HCT116 (cell line): ENCODE measurements around the gene PACS2. TPM values are rescaled to one million over a fixed set of nuclear protein-coding genes. Genes with fewer than 3 reads are reported as not detected.

Experiments
- ATAC-seq: fragments of 200-7000 bp; cut with Tn5 transposase; 2 replicates; pipeline ENCODE4 v1.9.1; 2020; ENCODE audit warnings: mild to moderate bottlenecking, moderate library complexity
- BruUV-seq: library from RNA; stranded (reverse); fragments of 400-500 nt; replicated peaks from 2 replicates; lab custom pipeline; 2021; lab: Mats Ljungman, UMichigan
- CTCF ChIA-PET: fragments of 300-600 bp; sonication (Branson Sonifier 250); formaldehyde crosslinking; loops from one replicate; lab custom pipeline; 2021; ENCODE audit warnings: antibody characterized with exemption; lab: Charles Lee
- POLR2A ChIA-PET: fragments of 300-600, 350-600 bp; sonication (Branson Sonifier 250); formaldehyde crosslinking; loops from one replicate; lab custom pipeline; 2021; ENCODE audit warnings: antibody characterized with exemption; lab: Charles Lee
- RAD21 ChIA-PET, 2 experiments: fragments of 300-600 bp; sonication (Branson Sonifier 250); formaldehyde crosslinking; loops; one replicate each; lab custom pipeline; 2023; ENCODE audit warnings: low total read pairs in 2 of 2; ENCODE audit not compliant: uncharacterized antibody in 2 of 2, unreplicated experiment in 2 of 2, low non-redundant PET in 1 of 2; lab: Charles Lee
- DNase-seq: peaks from one replicate; pipeline ENCODE4 v3.0.0-alpha.2; 2010; ENCODE audit warnings: low read depth, low spot score
- H2AFZ ChIP-seq: fragments of 200-600 bp; shearing (Covaris generic), sonication (generic); 2 replicates; pipeline ENCODE4 v1.6.1; 2017; ENCODE audit warnings: low read depth, mixed run types, mixed read lengths, antibody characterized with exemption, low read length; ENCODE audit not compliant: poor library complexity, severe bottlenecking
- H3K27ac ChIP-seq: 2 replicates; pipeline ENCODE4 v1.5.1; 2012; ENCODE audit warnings: low read depth, low read length
- H3K27me3 ChIP-seq: fragments of 200-600 bp; sonication (generic); 2 replicates; pipeline ENCODE4 v1.6.1; 2016; ENCODE audit warnings: mixed run types, low read length, mixed read lengths; ENCODE audit not compliant: insufficient read depth
- H3K36me3 ChIP-seq, 2 experiments: fragments of 200-500 bp in 1 of 2; fragments of 200-600 bp in 1 of 2; sonication (Bioruptor generic) in 1 of 2; sonication (generic) in 1 of 2; 2 replicates each; pipeline versions ENCODE4 v1.5.1 to v1.6.1; 2014 to 2016; ENCODE audit warnings: low read length in 2 of 2, inconsistent platforms in 1 of 2, mixed read lengths in 1 of 2, mixed run types in 1 of 2; ENCODE audit not compliant: insufficient read depth in 2 of 2, control insufficient read depth in 1 of 2
- H3K4me1 ChIP-seq, 2 experiments: fragments of 200-600 bp in 1 of 2; sonication (generic) in 1 of 2; 2 replicates each; pipeline versions ENCODE4 v1.5.1 to v1.6.1; 2012 to 2017; ENCODE audit warnings: low read length in 2 of 2, inconsistent platforms in 1 of 2, mild to moderate bottlenecking in 1 of 2, mixed read lengths in 1 of 2, mixed run types in 1 of 2, moderate library complexity in 1 of 2; ENCODE audit not compliant: insufficient read depth in 2 of 2, control insufficient read depth in 1 of 2
- H3K4me2 ChIP-seq: fragments of 200-600 bp; sonication (generic); 2 replicates; pipeline ENCODE4 v1.6.1; 2017; ENCODE audit warnings: mixed run types, low read length, mixed read lengths
- H3K4me3 ChIP-seq, 2 experiments: fragments of 200-600 bp in 1 of 2; sonication (generic) in 1 of 2; replicated peaks in 1 of 2; 2 replicates each; pipeline ENCODE4 v1.5.1; 2011 to 2016; ENCODE audit warnings: low read length in 2 of 2, control low read depth in 1 of 2, low read depth in 1 of 2, mild to moderate bottlenecking in 1 of 2, mixed read lengths in 1 of 2, mixed run types in 1 of 2
- H3K79me2 ChIP-seq: fragments of 200-600 bp; sonication (generic); 2 replicates; pipeline ENCODE4 v1.6.1; 2017; ENCODE audit warnings: mild to moderate bottlenecking, mixed run types, low read length, moderate library complexity, mixed read lengths; ENCODE audit not compliant: insufficient read depth
- H3K9ac ChIP-seq: fragments of 200-600 bp; sonication (generic); 2 replicates; pipeline ENCODE4 v1.6.1; 2016; ENCODE audit warnings: low read length, mixed read lengths
- H3K9me2 ChIP-seq: fragments of 200-600 bp; sonication (generic), shearing (Covaris generic); 2 replicates; pipeline ENCODE4 v1.6.1; 2017; ENCODE audit warnings: mixed run types, mild to moderate bottlenecking, moderate library complexity; ENCODE audit not compliant: insufficient read depth
- H3K9me3 ChIP-seq, 2 experiments: fragments of 200-500 bp in 1 of 2; fragments of 200-600 bp in 1 of 2; sonication (Bioruptor generic) in 1 of 2; sonication (generic) in 1 of 2; 2 replicates each; pipeline ENCODE4 v1.6.1; 2014 to 2017; ENCODE audit warnings: low read length in 2 of 2, mixed read lengths in 2 of 2, inconsistent platforms in 1 of 2, low read depth in 1 of 2, mild to moderate bottlenecking in 1 of 2, mixed run types in 1 of 2, moderate library complexity in 1 of 2; ENCODE audit not compliant: control insufficient read depth in 1 of 2, insufficient read depth in 1 of 2
- H4K20me1 ChIP-seq: fragments of 200-600 bp; sonication (generic), shearing (Covaris generic); 2 replicates; pipeline ENCODE4 v1.6.1; 2017; ENCODE audit warnings: mixed run types, mild to moderate bottlenecking, moderate library complexity; ENCODE audit not compliant: insufficient read depth
- CEBPB ChIP-seq: IDR thresholded peaks from 2 replicates; pipeline ENCODE4 v1.6.1; 2012; ENCODE audit warnings: low read depth
- ELF1 ChIP-seq: IDR thresholded peaks from 2 replicates; pipeline ENCODE4 v1.6.1; 2012; ENCODE audit warnings: low read depth, borderline replicate concordance
- EZH2phosphoT487 ChIP-seq: fragments of 200-600 bp; IDR thresholded peaks from 2 replicates; pipeline ENCODE4 v1.6.1; 2018; ENCODE audit warnings: antibody characterized with exemption, borderline replicate concordance
- ZBTB33 ChIP-seq: IDR thresholded peaks from 2 replicates; pipeline ENCODE4 v1.6.1; 2011; ENCODE audit warnings: mild to moderate bottlenecking, low read length, moderate library complexity; ENCODE audit not compliant: insufficient replicate concordance; ENCODE audit errors: extremely low read depth
- ZNF274 ChIP-seq: fragments of 200-500 bp; sonication (Bioruptor generic); IDR thresholded peaks from 2 replicates; pipeline ENCODE4 v1.6.1; 2014; ENCODE audit warnings: mild to moderate bottlenecking, low read depth, low read length, inconsistent platforms
- intact Hi-C: fragments of 100-400 bp; cut with micrococcal nuclease; formaldehyde crosslinking; loops from 2 replicates; pipeline ENCODE4 v1.10.0; 2022
- total RNA-seq: library from RNA; stranded (reverse); gene quantifications from one replicate; pipeline ENCODE4 v1.2.1, GENCODE V29; 2021; ENCODE audit not compliant: unreplicated experiment
- TF ChIP-seq, protein P1 (sequence below), 3 experiments: fragments of 200-600 bp in 1 of 3; sonication (generic) in 1 of 3; IDR thresholded peaks in 2 of 3; conservative IDR thresholded peaks in 1 of 3; 2 replicates each; pipeline ENCODE4 v1.5.1; 2012 to 2017; ENCODE audit warnings: low read depth in 2 of 3, low read length in 2 of 3, antibody characterized with exemption in 1 of 3, borderline replicate concordance in 1 of 3, control low read depth in 1 of 3, mild to moderate bottlenecking in 1 of 3, mixed read lengths in 1 of 3, mixed run types in 1 of 3, moderate library complexity in 1 of 3; ENCODE audit not compliant: insufficient read depth in 1 of 3

Gene PACS2
- total RNA-seq, 1 experiment from 2014 or later, result 75.5 TPM

- ATAC-seq (no peak), DNase-seq (no peak)
- no peak overlapping the region for H2AFZ ChIP-seq
- ChIA-PET POLR2A (no interaction called here), RAD21 (no interaction called here), CTCF (no interaction called here)
- no peaks in the 10 kb centered on the region; a peak in 1 of 4 replicates for H3K36me3 ChIP-seq
- no peak overlapping the region for H3K4me2 ChIP-seq
- intact Hi-C loops, result no loop called here
- no peaks in the 10 kb centered on the region for H4K20me1 ChIP-seq
- no peaks in the 10 kb centered on the region for H3K79me2 ChIP-seq
- H3K27me3 ChIP-seq, result no peaks in the 10 kb centered on the region
- BruUV-seq, result no TSS peak
- TF ChIP-seq CEBPB (no peak), ZBTB33 (no peak), ZNF274 (no peak), EZH2phosphoT487 (no peak), ELF1 (no peak)
- TF ChIP-seq, protein P1, sequence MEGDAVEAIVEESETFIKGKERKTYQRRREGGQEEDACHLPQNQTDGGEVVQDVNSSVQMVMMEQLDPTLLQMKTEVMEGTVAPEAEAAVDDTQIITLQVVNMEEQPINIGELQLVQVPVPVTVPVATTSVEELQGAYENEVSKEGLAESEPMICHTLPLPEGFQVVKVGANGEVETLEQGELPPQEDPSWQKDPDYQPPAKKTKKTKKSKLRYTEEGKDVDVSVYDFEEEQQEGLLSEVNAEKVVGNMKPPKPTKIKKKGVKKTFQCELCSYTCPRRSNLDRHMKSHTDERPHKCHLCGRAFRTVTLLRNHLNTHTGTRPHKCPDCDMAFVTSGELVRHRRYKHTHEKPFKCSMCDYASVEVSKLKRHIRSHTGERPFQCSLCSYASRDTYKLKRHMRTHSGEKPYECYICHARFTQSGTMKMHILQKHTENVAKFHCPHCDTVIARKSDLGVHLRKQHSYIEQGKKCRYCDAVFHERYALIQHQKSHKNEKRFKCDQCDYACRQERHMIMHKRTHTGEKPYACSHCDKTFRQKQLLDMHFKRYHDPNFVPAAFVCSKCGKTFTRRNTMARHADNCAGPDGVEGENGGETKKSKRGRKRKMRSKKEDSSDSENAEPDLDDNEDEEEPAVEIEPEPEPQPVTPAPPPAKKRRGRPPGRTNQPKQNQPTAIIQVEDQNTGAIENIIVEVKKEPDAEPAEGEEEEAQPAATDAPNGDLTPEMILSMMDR (IDR thresholded peaks at IDR 0.05 in 2 of 3, conservative IDR thresholded peaks at IDR 0.05 in 1 of 3; ENCODE audit: borderline replicate concordance in 1 of 3, insufficient read depth in 1 of 3, low read depth in 2 of 3, low read length in 2 of 3), result no peak
- H3K9ac ChIP-seq, result no peak overlapping the region
- no peaks in the 10 kb centered on the region for H3K9me2 ChIP-seq
- H3K4me3 ChIP-seq, result no peak overlapping the region
- H3K4me1 ChIP-seq, result peaks cover 4 to 5% of the 10 kb centered on the region in 2 experiments; a peak in 2 of 4 replicates
- H3K27ac ChIP-seq, result no peak overlapping the region
- no peaks in the 10 kb centered on the region for H3K9me3 ChIP-seq
Observed at GRCh38 chr14:105355049-105355575, 40.6 kb downstream of the PACS2 start.
